ENCODE measurements around the gene SUDS3. TPM values are rescaled to one million over a fixed set of nuclear protein-coding genes. Genes with fewer than 3 reads are reported as not detected.
"Not testable (repeated sequence)": the region's sequence is repeated elsewhere in the genome, so short reads cannot be mapped to it uniquely, and the experiment has no call there.

SUDS3 gene
- total RNA-seq, 5 donors from 2014 or later (not counting 1 experiment from before 2014, with no cell fraction given): 23.0 to 29.9 (median 26.3) TPM

DNA sequence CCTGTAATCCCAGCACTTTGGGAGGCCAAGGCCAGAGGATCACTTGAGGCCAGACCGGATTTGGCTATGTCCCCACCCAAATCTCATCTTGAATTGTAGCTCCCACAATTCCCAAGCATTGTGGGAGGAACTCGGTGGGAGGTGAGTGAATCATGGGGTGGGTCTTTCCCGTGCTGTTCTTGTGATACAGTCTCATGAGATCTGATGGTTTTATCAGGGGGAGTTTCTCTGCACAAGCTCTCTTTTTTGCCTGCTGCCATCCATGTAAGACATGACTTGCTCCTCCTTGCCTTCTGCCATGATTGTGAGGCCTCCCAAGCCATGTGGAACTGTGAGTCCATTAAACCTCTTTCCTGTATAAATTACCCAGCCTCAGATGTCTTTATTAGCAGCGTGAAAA lies 21.9 kb upstream of the SUDS3 start:
- not testable (repeated sequence) for ATAC-seq (replicated peaks in 1 of 4); H3K27ac ChIP-seq (ENCODE audit: low read length); H3K27me3 Mint-ChIP-seq; H3K27ac Mint-ChIP-seq; DNase-seq; H3K4me3 Mint-ChIP-seq; H3K9me3 ChIP-seq; H3K4me3 ChIP-seq (ENCODE audit: control insufficient read depth in 1 of 2, extremely low read depth in 1 of 2, low read length in 1 of 2); H3K27me3 ChIP-seq (replicated peaks in 1 of 2; ENCODE audit: control insufficient read depth in 2 of 2, extremely low read depth in 1 of 2, insufficient read depth in 2 of 2, low read length in 1 of 2); H3K9me3 Mint-ChIP-seq; H3K36me3 ChIP-seq (ENCODE audit: control insufficient read depth in 2 of 2, extremely low read depth in 1 of 2, insufficient read depth in 1 of 2, low read length in 1 of 2)
- ChIA-PET CTCF (interaction anchor here in 1 of 2 donors (0.9 to 1.1 kb wide), 2 partner anchors 23 to 81 kb away, joined by 3 to 5 read pairs; no protein-coding TSS in a partner anchor), POLR2A (interaction anchor here in 1 of 2 donors (0.6 kb wide), 1 partner anchor 84 kb away, joined by 4 read pairs; no protein-coding TSS in a partner anchor)
- no CpG with 5 or more reads among the region's 4 CpGs for WGBS (ENCODE audit: insufficient coverage)
- peaks cover 11 to 23% of the 10 kb centered on the region in 2 experiments for H3K4me1 ChIP-seq (ENCODE audit: control insufficient read depth in 1 of 2, extremely low read depth in 1 of 2, insufficient read depth in 2 of 2, low read length in 2 of 2)
- peaks cover 15% of the 10 kb centered on the region for H3K36me3 Mint-ChIP-seq
- H3K4me1 Mint-ChIP-seq: peaks cover 62 to 64% (median 63%) of the 10 kb centered on the region in 3 donors

DNA sequence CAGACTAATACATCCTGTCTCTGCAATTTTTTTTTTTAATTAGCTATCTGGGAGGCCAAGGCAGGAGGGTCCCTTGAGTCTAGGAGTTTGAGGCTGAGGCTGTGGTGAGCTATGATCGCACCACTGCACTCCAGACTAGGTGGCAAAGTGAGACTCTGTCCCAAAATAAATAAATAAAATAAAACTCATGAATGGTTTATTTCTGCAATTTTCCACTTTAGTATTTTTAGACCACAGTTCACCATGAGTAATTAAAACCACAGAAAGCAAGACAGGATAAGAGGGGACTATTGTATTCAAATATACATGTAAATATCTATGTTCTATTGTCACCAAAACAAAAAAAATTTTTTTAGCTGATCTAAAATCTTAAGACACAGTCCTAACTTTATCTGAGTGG lies 21.5 kb upstream of the SUDS3 start:
- H3K27me3 ChIP-seq (replicated peaks in 1 of 2; ENCODE audit: control insufficient read depth in 2 of 2, extremely low read depth in 1 of 2, insufficient read depth in 2 of 2, low read length in 1 of 2): no peaks in the 10 kb centered on the region
- ChIA-PET POLR2A (interaction anchor here in 1 of 2 donors (0.6 kb wide), 1 partner anchor 85 kb away, joined by 4 read pairs; no protein-coding TSS in a partner anchor), CTCF (interaction anchor here in 1 of 2 donors (0.9 to 1.1 kb wide), 2 partner anchors 23 to 81 kb away, joined by 3 to 5 read pairs; no protein-coding TSS in a partner anchor)
- no peak overlapping the region for H3K4me3 Mint-ChIP-seq
- no peak overlapping the region for H3K27ac ChIP-seq (ENCODE audit: low read length)
- no peaks in the 10 kb centered on the region for H3K27me3 Mint-ChIP-seq
- no peak for DNase-seq
- no CpG with 5 or more reads among the region's 1 CpG for WGBS (ENCODE audit: insufficient coverage)
- peaks cover 14 to 25% of the 10 kb centered on the region in 2 experiments for H3K4me1 ChIP-seq (ENCODE audit: control insufficient read depth in 1 of 2, extremely low read depth in 1 of 2, insufficient read depth in 2 of 2, low read length in 2 of 2)
- no peak overlapping the region for H3K27ac Mint-ChIP-seq
- H3K36me3 Mint-ChIP-seq: peaks cover 15% of the 10 kb centered on the region
- H3K9me3 ChIP-seq: no peaks in the 10 kb centered on the region
- no peaks in the 10 kb centered on the region for H3K9me3 Mint-ChIP-seq
- peaks cover 0 to 2% of the 10 kb centered on the region in 2 donors for H3K36me3 ChIP-seq (ENCODE audit: control insufficient read depth in 2 of 2, extremely low read depth in 1 of 2, insufficient read depth in 1 of 2, low read length in 1 of 2)
- H3K4me3 ChIP-seq (ENCODE audit: control insufficient read depth in 1 of 2, extremely low read depth in 1 of 2, low read length in 1 of 2): no peak overlapping the region
- ATAC-seq (replicated peaks in 1 of 4): no peak
- H3K4me1 Mint-ChIP-seq: peaks cover 66 to 68% (median 67%) of the 10 kb centered on the region in 3 donors

GRCh38 chr12:118355843-118356242 lies 20.5 kb upstream of the SUDS3 start:
- Mint-ChIP-seq H3K9me3 (no peaks in the 10 kb centered on the region), H3K4me3 (no peak overlapping the region), H3K27me3 (no peaks in the 10 kb centered on the region), H3K4me1 (peaks cover 61 to 67% (median 63%) of the 10 kb centered on the region in 3 donors), H3K36me3 (peaks cover 15% of the 10 kb centered on the region), H3K27ac (no peak overlapping the region)
- no peak for DNase-seq
- ATAC-seq (replicated peaks in 1 of 4): no peak
- Histone ChIP-seq H3K9me3 (no peaks in the 10 kb centered on the region), H3K27me3 (replicated peaks in 1 of 2; ENCODE audit: control insufficient read depth in 2 of 2, extremely low read depth in 1 of 2, insufficient read depth in 2 of 2, low read length in 1 of 2) (no peaks in the 10 kb centered on the region), H3K4me3 (ENCODE audit: control insufficient read depth in 1 of 2, extremely low read depth in 1 of 2, low read length in 1 of 2) (no peak overlapping the region), H3K36me3 (ENCODE audit: control insufficient read depth in 2 of 2, extremely low read depth in 1 of 2, insufficient read depth in 1 of 2, low read length in 1 of 2) (peaks cover 0 to 2% of the 10 kb centered on the region in 2 donors), H3K4me1 (ENCODE audit: control insufficient read depth in 1 of 2, extremely low read depth in 1 of 2, insufficient read depth in 2 of 2, low read length in 2 of 2) (peaks cover 17 to 25% of the 10 kb centered on the region in 2 experiments), H3K27ac (ENCODE audit: low read length) (no peak overlapping the region)
- ChIA-PET CTCF (no interaction called here), POLR2A (interaction anchor here in 1 of 2 donors (0.6 kb wide), 1 partner anchor 57 kb away, joined by 3 read pairs; no protein-coding TSS in a partner anchor)
- no CpG with 5 or more reads among the region's 1 CpG for WGBS (ENCODE audit: insufficient coverage)

- peak overlapping the region; percentile 56 for H3K27ac ChIP-seq (ENCODE audit: low read length)
- Mint-ChIP-seq H3K9me3 (no peaks in the 10 kb centered on the region), H3K4me3 (peak overlapping the region; percentile 62 to 94 (median 87)), H3K27me3 (no peaks in the 10 kb centered on the region), H3K36me3 (peaks cover 15% of the 10 kb centered on the region), H3K4me1 (peaks cover 58 to 64% (median 63%) of the 10 kb centered on the region in 3 donors), H3K27ac (peak overlapping the region; percentile 21 to 79)
- H3K4me3 ChIP-seq (ENCODE audit: control insufficient read depth in 1 of 2, extremely low read depth in 1 of 2, low read length in 1 of 2): no peak overlapping the region
- WGBS (ENCODE audit: insufficient coverage): no CpG with 5 or more reads among the region's 1 CpG
- H3K27me3 ChIP-seq (replicated peaks in 1 of 2; ENCODE audit: control insufficient read depth in 2 of 2, extremely low read depth in 1 of 2, insufficient read depth in 2 of 2, low read length in 1 of 2): no peaks in the 10 kb centered on the region
- ATAC-seq (replicated peaks in 1 of 4): no peak
- H3K9me3 ChIP-seq: no peaks in the 10 kb centered on the region
- H3K4me1 ChIP-seq (ENCODE audit: control insufficient read depth in 1 of 2, extremely low read depth in 1 of 2, insufficient read depth in 2 of 2, low read length in 2 of 2): peaks cover 17 to 25% of the 10 kb centered on the region in 2 experiments
- ChIA-PET CTCF (interaction anchor here (0.5 to 4.1 kb wide), 7 partner anchors 11 to 174 kb away, joined by 5 to 64 read pairs (median 10); partner anchors contain the start of genes SUDS3 (in 2 of the 2) and TAOK3 (in 1 of the 2)), POLR2A (interaction anchor here (0.5 to 0.7 kb wide), 2 partner anchors 48 to 182 kb away, joined by 4 to 10 read pairs; no protein-coding TSS in a partner anchor)
- DNase-seq: no peak
- peaks cover 0 to 2% of the 10 kb centered on the region in 2 donors for H3K36me3 ChIP-seq (ENCODE audit: control insufficient read depth in 2 of 2, extremely low read depth in 1 of 2, insufficient read depth in 1 of 2, low read length in 1 of 2)
Observed at GRCh38 chr12:118356809-118357256, 19.5 kb upstream of the SUDS3 start.

DNA sequence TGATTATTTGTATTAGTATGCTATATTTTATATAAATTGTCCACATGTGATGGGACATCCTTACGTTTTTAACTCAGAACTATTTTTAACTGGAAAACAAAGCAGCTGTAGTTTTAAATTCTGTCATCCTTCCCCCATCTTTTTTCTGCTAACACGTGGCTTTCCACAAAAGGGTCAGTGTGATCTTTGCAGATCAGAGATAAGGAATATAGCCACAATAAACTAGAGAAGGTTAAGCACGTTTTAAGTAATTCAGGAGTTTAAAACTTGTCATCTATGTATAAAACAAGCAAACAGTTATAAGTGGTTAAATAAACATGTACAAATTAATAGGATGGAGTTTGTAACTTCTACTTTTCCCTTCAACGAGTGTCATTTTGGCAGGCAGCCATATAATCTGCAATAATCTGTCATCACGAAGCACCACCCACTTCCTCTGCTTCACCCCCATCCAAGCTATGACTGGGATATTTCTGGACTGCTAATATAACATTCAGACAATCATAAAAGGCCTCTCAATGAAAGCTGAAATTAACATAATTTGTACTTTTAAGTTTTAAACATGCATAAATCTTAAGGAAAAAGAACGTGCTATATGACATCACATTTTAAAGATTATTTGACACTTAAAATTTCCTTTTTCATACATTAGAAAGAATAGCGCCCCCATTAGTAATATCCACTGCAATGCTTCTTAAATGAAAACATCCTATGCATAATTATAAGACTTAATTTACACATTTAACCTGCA lies 18.9 kb upstream of the SUDS3 start:
- Mint-ChIP-seq H3K4me1 (peaks cover 58 to 65% (median 63%) of the 10 kb centered on the region in 3 donors), H3K27ac (peak overlapping the region; percentile 76 to 79), H3K27me3 (no peaks in the 10 kb centered on the region), H3K36me3 (peaks cover 15% of the 10 kb centered on the region), H3K9me3 (no peaks in the 10 kb centered on the region), H3K4me3 (peak overlapping the region; percentile 62 to 94 (median 87))
- POLR2A ChIA-PET: interaction anchor here (0.6 to 2.2 kb wide), 4 partner anchors 12 to 192 kb away, joined by 3 to 8 read pairs (median 4); partner anchors contain the start of gene SUDS3 (in 1 of the 2)
- peak; percentile 64 to 75 (median 67) for ATAC-seq (replicated peaks in 1 of 4)
- 0% methylated on average over 1 of the region's 7 CpGs for WGBS (ENCODE audit: insufficient coverage)
- CTCF ChIA-PET: interaction anchor here (0.5 to 4.1 kb wide), 8 partner anchors 11 to 174 kb away, joined by 3 to 64 read pairs (median 8); partner anchors contain the start of genes SUDS3 (in 2 of the 2) and TAOK3 (in 1 of the 2)
- DNase-seq: peak in 29 of 35 experiments; percentile 20 to 82 (median 46)
- peaks cover 17 to 25% of the 10 kb centered on the region in 2 experiments for H3K4me1 ChIP-seq (ENCODE audit: control insufficient read depth in 1 of 2, extremely low read depth in 1 of 2, insufficient read depth in 2 of 2, low read length in 2 of 2)
- peaks cover 0 to 2% of the 10 kb centered on the region in 2 donors for H3K36me3 ChIP-seq (ENCODE audit: control insufficient read depth in 2 of 2, extremely low read depth in 1 of 2, insufficient read depth in 1 of 2, low read length in 1 of 2)
- peak overlapping the region; percentile 56 for H3K27ac ChIP-seq (ENCODE audit: low read length)
- no peaks in the 10 kb centered on the region for H3K9me3 ChIP-seq
- no peaks in the 10 kb centered on the region for H3K27me3 ChIP-seq (replicated peaks in 1 of 2; ENCODE audit: control insufficient read depth in 2 of 2, extremely low read depth in 1 of 2, insufficient read depth in 2 of 2, low read length in 1 of 2)
- H3K4me3 ChIP-seq (ENCODE audit: control insufficient read depth in 1 of 2, extremely low read depth in 1 of 2, low read length in 1 of 2): peak overlapping the region in 1 of 2 donors; percentile 6

GRCh38 chr12:118358008-118358359 lies 18.4 kb upstream of the SUDS3 start:
- peaks cover 13 to 25% of the 10 kb centered on the region in 2 experiments for H3K4me1 ChIP-seq (ENCODE audit: control insufficient read depth in 1 of 2, extremely low read depth in 1 of 2, insufficient read depth in 2 of 2, low read length in 2 of 2)
- H3K4me3 ChIP-seq (ENCODE audit: control insufficient read depth in 1 of 2, extremely low read depth in 1 of 2, low read length in 1 of 2): no peak overlapping the region
- H3K9me3 ChIP-seq: no peaks in the 10 kb centered on the region
- peak overlapping the region; percentile 62 to 94 (median 87) for H3K4me3 Mint-ChIP-seq
- POLR2A ChIA-PET: interaction anchor here (0.6 to 2.2 kb wide), 4 partner anchors 13 to 301 kb away, joined by 3 to 8 read pairs (median 4); partner anchors contain the start of gene SUDS3 (in 1 of the 2)
- no CpG with 5 or more reads among the region's 1 CpG for WGBS (ENCODE audit: insufficient coverage)
- H3K27ac Mint-ChIP-seq: peak overlapping the region; percentile 76 to 79
- peaks cover 0 to 2% of the 10 kb centered on the region in 2 donors for H3K36me3 ChIP-seq (ENCODE audit: control insufficient read depth in 2 of 2, extremely low read depth in 1 of 2, insufficient read depth in 1 of 2, low read length in 1 of 2)
- no peaks in the 10 kb centered on the region for H3K9me3 Mint-ChIP-seq
- ATAC-seq (replicated peaks in 1 of 4) (no peak), DNase-seq (no peak)
- H3K36me3 Mint-ChIP-seq: peaks cover 14% of the 10 kb centered on the region
- H3K27ac ChIP-seq (ENCODE audit: low read length): no peak overlapping the region
- no peaks in the 10 kb centered on the region for H3K27me3 Mint-ChIP-seq
- H3K27me3 ChIP-seq (replicated peaks in 1 of 2; ENCODE audit: control insufficient read depth in 2 of 2, extremely low read depth in 1 of 2, insufficient read depth in 2 of 2, low read length in 1 of 2): no peaks in the 10 kb centered on the region
- CTCF ChIA-PET: interaction anchor here (0.9 to 4.1 kb wide), 9 partner anchors 11 to 175 kb away, joined by 3 to 64 read pairs (median 5); partner anchors contain the start of genes SUDS3 (in 2 of the 2) and TAOK3 (in 1 of the 2)
- H3K4me1 Mint-ChIP-seq: peaks cover 57 to 65% (median 61%) of the 10 kb centered on the region in 3 donors

All from T-cell (primary cell).